Measurements from ENCODE around the gene CREB3L2. TPM values are rescaled to one million over a fixed set of nuclear protein-coding genes. Genes with fewer than 3 reads are reported as not detected.
"Not testable (repeated sequence)": the region's sequence is repeated elsewhere in the genome, so short reads cannot be mapped to it uniquely, and the experiment has no call there.

The CREB3L2 gene
- polyA plus RNA-seq, 2 of the 4 experiments (the other 2 are of a cell fraction), result 16.3 to 32.2 TPM

GRCh38 chr7:138014686-138015085 lies 12.8 kb upstream of the CREB3L2 start:
- H3K4me1 ChIP-seq, result no peaks in the 10 kb centered on the region
- H3K4me2 ChIP-seq, result no peak overlapping the region
- TF ChIP-seq CEBPB (IDR thresholded peaks at IDR 0.05) (no peak), RCOR1 (IDR thresholded peaks at IDR 0.05; ENCODE audit: low read depth, low read length) (no peak), ZSCAN20 (CRISPR knock-in tag; IDR thresholded peaks at IDR 0.05) (no peak), USF2 (IDR thresholded peaks at IDR 0.05) (no peak), HDAC2 (IDR thresholded peaks at IDR 0.05) (no peak), HOXB5 (CRISPR knock-in tag; IDR thresholded peaks at IDR 0.05) (no peak), BHLHE40 (IDR thresholded peaks at IDR 0.05; ENCODE audit: low read depth, low read length) (no peak), SMC3 (IDR thresholded peaks at IDR 0.05) (no peak), POLR2A (IDR thresholded peaks at IDR 0.05; ENCODE audit: low read length) (no peak), ZFP36 (IDR thresholded peaks at IDR 0.05; ENCODE audit: borderline replicate concordance, partially characterized antibody) (no peak), RNF2 (IDR thresholded peaks at IDR 0.05; ENCODE audit: borderline replicate concordance, low read depth) (no peak), RARB (CRISPR knock-in tag; IDR thresholded peaks at IDR 0.05) (no peak)
- DNase-seq (ENCODE audit: low read depth in 1 of 2, low spot score in 1 of 2), result no peak
- 23% methylated on average over 1 of the region's 1 CpG for WGBS (ENCODE audit: missing lambda C conversion rate)
- FAIRE-seq, result no peak
- H3K9me3 ChIP-seq, result no peaks in the 10 kb centered on the region
- ChIA-PET CTCF (interaction anchor here (0.6 to 5.0 kb wide), 4 partner anchors 11 to 724 kb away, joined by 4 to 39 read pairs (median 22); partner anchors contain the start of gene CREB3L2), POLR2A (interaction anchor here (1.7 kb wide), 1 partner anchor 13 kb away, joined by 3 read pairs; the partner anchor contains the start of gene CREB3L2)
- H3K4me3 ChIP-seq, result no peak overlapping the region
- H3K27ac ChIP-seq, result no peak overlapping the region
- no peak for ATAC-seq

GRCh38 chr7:138014201-138014600 lies 12.3 kb upstream of the CREB3L2 start:
- FAIRE-seq; H3K4me3 ChIP-seq; POLR2A ChIA-PET; ATAC-seq; DNase-seq (ENCODE audit: low read depth in 1 of 2, low spot score in 1 of 2); H3K27ac ChIP-seq; H3K4me1 ChIP-seq; H3K4me2 ChIP-seq; H3K9me3 ChIP-seq: not testable (repeated sequence)
- CTCF ChIA-PET, result interaction anchor here (0.6 to 5.0 kb wide), 4 partner anchors 11 to 724 kb away, joined by 3 to 39 read pairs (median 19); partner anchors contain the start of gene CREB3L2
- 32% methylated on average over 4 of the region's 4 CpGs for WGBS (ENCODE audit: missing lambda C conversion rate)

GRCh38 chr7:138009350-138009653 lies 7.4 kb upstream of the CREB3L2 start:
- WGBS (ENCODE audit: missing lambda C conversion rate), result 95% methylated on average over 1 of the region's 1 CpG

More at GRCh38 chr7:138009350-138009653, 7.4 kb upstream of the CREB3L2 start:
- no peak for TF ChIP-seq ESRRA (IDR thresholded peaks at IDR 0.05; ENCODE audit: borderline replicate concordance, low read length)
- TF ChIP-seq CEBPB (IDR thresholded peaks at IDR 0.05), result no peak
- TF ChIP-seq CHD4 (IDR thresholded peaks at IDR 0.05; ENCODE audit: borderline replicate concordance), result no peak
- no peak for TF ChIP-seq NR3C1 (IDR thresholded peaks at IDR 0.05)
- no peak for TF ChIP-seq ZC3H11A (IDR thresholded peaks at IDR 0.05)
- no peak for TF ChIP-seq PBX3 (IDR thresholded peaks at IDR 0.05)
- no peak for TF ChIP-seq RCOR1 (IDR thresholded peaks at IDR 0.05; ENCODE audit: low read depth, low read length)
- TF ChIP-seq EHMT2 (IDR thresholded peaks at IDR 0.05; ENCODE audit: low read depth), result no peak
- TF ChIP-seq SMC3 (IDR thresholded peaks at IDR 0.05), result no peak
- no peak for TF ChIP-seq JUNB (IDR thresholded peaks at IDR 0.05)
- no peak for TF ChIP-seq RARB (CRISPR knock-in tag; IDR thresholded peaks at IDR 0.05)
- TF ChIP-seq HMGXB4 (CRISPR knock-in tag; IDR thresholded peaks at IDR 0.05; ENCODE audit: borderline replicate concordance), result no peak
- no peak for TF ChIP-seq FOXS1 (CRISPR knock-in tag; IDR thresholded peaks at IDR 0.05)
- TF ChIP-seq PHF8 (IDR thresholded peaks at IDR 0.05; ENCODE audit: borderline replicate concordance, low read depth), result no peak
- no peak for TF ChIP-seq CHD2 (IDR thresholded peaks at IDR 0.05; ENCODE audit: low read length, partially characterized antibody)
- no peak for TF ChIP-seq MYC (IDR thresholded peaks at IDR 0.05; ENCODE audit: borderline replicate concordance, low read length)
- no peak for TF ChIP-seq KDM5A (IDR thresholded peaks at IDR 0.05)
- no peak for TF ChIP-seq MAX (IDR thresholded peaks at IDR 0.05)
- no peak for TF ChIP-seq FOSL2 (IDR thresholded peaks at IDR 0.05)
- TF ChIP-seq FOSL2 (CRISPR knock-in tag; IDR thresholded peaks at IDR 0.05), result no peak
- POLR2A ChIA-PET, result no interaction called here
- DNase-seq (ENCODE audit: low read depth in 1 of 2, low spot score in 1 of 2) (no peak), FAIRE-seq (no peak), ATAC-seq (peak in 1 of 2 experiments; percentile 28; a peak in 2 of 6 replicates)
- Histone ChIP-seq H3K4me3 (no peak overlapping the region), H3K4me2 (no peak overlapping the region), H3K4me1 (no peaks in the 10 kb centered on the region), H3K9me3 (no peaks in the 10 kb centered on the region), H3K27ac (0 out of 6 replicates have a peak overlapping the region, but pooled peaks of 1 of the 2 experiments have one; percentile 27)
- CTCF ChIA-PET, result interaction anchor here (0.6 to 17.5 kb wide), 32 partner anchors 8 to 1417 kb away, joined by 3 to 461 read pairs (median 4); no protein-coding TSS in a partner anchor

All from A549 (cell line).